Peyer's patch (tissue), 4 donors: Measurements from ENCODE around the gene LRRC17. TPM values are rescaled to one million over a fixed set of nuclear protein-coding genes. Genes with fewer than 3 reads are reported as not detected.

Source experiments
- DNase-seq, 3 donors: peaks; one replicate each; pipeline ENCODE4 v3.0.0-alpha.2; 2017 to 2019
- H3K27ac ChIP-seq, 4 donors: fragments of 200-600 bp; sonication (generic); one replicate each; pipeline ENCODE4 v1.5.1; 2016 to 2019
- H3K27me3 ChIP-seq, 2 donors: fragments of 200-600 bp; sonication (generic); one replicate each; pipeline ENCODE4 v1.5.1; 2019
- H3K36me3 ChIP-seq, 3 donors: fragments of 200-600 bp; sonication (generic); one replicate each; pipeline ENCODE4 v1.5.1; 2016 to 2019
- H3K4me1 ChIP-seq, 4 donors: fragments of 200-600 bp; sonication (generic); one replicate each; pipeline ENCODE4 v1.5.1; 2016 to 2019
- H3K4me3 ChIP-seq, 4 donors: fragments of 200-600 bp; sonication (generic); 1 replicate in 3 of 4; 2 replicates in 1 of 4; pipeline ENCODE4 v1.5.1; 2016 to 2019; ENCODE audit warnings: mild to moderate bottlenecking in 1 of 4
- H3K9me3 ChIP-seq, 4 donors: fragments of 200-600 bp; sonication (generic); one replicate each; pipeline ENCODE4 v1.5.1; 2016 to 2019; ENCODE audit warnings: mild to moderate bottlenecking in 1 of 4
- POLR2A ChIP-seq, 2 donors: fragments of 450-650 bp; IDR thresholded peaks; one replicate each; pipeline ENCODE4 v1.5.1; 2017; ENCODE audit warnings: antibody characterized with exemption in 2 of 2, mild to moderate bottlenecking in 2 of 2, moderate library complexity in 2 of 2
- total RNA-seq, 4 donors: library from RNA; depleted of rRNA; stranded (reverse); fragments of >200 nt; gene quantifications; one replicate each; pipeline ENCODE4 v1.1.0, GENCODE V29; 2016
- TF ChIP-seq, protein P1 (sequence below), 6 experiments: fragments of 450-650 bp in 4 of 6; fragments of 200-600 bp in 2 of 6; sonication (generic) in 1 of 6; IDR thresholded peaks; one replicate each; pipeline ENCODE4 v1.5.1; 2017 to 2019; ENCODE audit warnings: antibody characterized with exemption in 6 of 6, mild to moderate bottlenecking in 3 of 6, moderate library complexity in 1 of 6

LRRC17 gene
- total RNA-seq, 4 donors from 2014 or later, result 0.40 to 5.8 (median 2.1) TPM

- DNase-seq, result no peak
- Histone ChIP-seq H3K4me1 (peaks cover 0 to 5% (median 0%) of the 10 kb centered on the region in 4 donors), H3K27ac (no peak overlapping the region)
These were observed 20.0 kb upstream of the LRRC17 start for GRCh38 chr7:102892631-102893278.

GRCh38 chr7:102895602-102896001 is 17.2 kb upstream of the LRRC17 start:
- DNase-seq, result no peak
- Histone ChIP-seq H3K27ac (no peak overlapping the region), H3K4me3 (no peak overlapping the region), H3K4me1 (peaks cover 0 to 5% (median 0%) of the 10 kb centered on the region in 4 donors), H3K36me3 (no peaks in the 10 kb centered on the region), H3K27me3 (no peaks in the 10 kb centered on the region), H3K9me3 (no peaks in the 10 kb centered on the region)
- TF ChIP-seq POLR2A (IDR thresholded peaks at IDR 0.05), result no peak
- TF ChIP-seq, protein P1, sequence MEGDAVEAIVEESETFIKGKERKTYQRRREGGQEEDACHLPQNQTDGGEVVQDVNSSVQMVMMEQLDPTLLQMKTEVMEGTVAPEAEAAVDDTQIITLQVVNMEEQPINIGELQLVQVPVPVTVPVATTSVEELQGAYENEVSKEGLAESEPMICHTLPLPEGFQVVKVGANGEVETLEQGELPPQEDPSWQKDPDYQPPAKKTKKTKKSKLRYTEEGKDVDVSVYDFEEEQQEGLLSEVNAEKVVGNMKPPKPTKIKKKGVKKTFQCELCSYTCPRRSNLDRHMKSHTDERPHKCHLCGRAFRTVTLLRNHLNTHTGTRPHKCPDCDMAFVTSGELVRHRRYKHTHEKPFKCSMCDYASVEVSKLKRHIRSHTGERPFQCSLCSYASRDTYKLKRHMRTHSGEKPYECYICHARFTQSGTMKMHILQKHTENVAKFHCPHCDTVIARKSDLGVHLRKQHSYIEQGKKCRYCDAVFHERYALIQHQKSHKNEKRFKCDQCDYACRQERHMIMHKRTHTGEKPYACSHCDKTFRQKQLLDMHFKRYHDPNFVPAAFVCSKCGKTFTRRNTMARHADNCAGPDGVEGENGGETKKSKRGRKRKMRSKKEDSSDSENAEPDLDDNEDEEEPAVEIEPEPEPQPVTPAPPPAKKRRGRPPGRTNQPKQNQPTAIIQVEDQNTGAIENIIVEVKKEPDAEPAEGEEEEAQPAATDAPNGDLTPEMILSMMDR (IDR thresholded peaks at IDR 0.05), result no peak

More at GRCh38 chr7:102892631-102893278, 20.0 kb upstream of the LRRC17 start:
- Histone ChIP-seq H3K4me3 (no peak overlapping the region), H3K36me3 (no peaks in the 10 kb centered on the region), H3K27me3 (no peaks in the 10 kb centered on the region), H3K9me3 (no peaks in the 10 kb centered on the region)
- TF ChIP-seq, protein P1 (IDR thresholded peaks at IDR 0.05), result no peak
- no peak for TF ChIP-seq POLR2A (IDR thresholded peaks at IDR 0.05)

GRCh38 chr7:102896585-102896984 is 16.2 kb upstream of the LRRC17 start:
- no peak overlapping the region for H3K4me3 ChIP-seq
- DNase-seq, result no peak
- H3K9me3 ChIP-seq, result no peaks in the 10 kb centered on the region
- H3K27me3 ChIP-seq, result no peaks in the 10 kb centered on the region
- no peak overlapping the region for H3K27ac ChIP-seq
- no peaks in the 10 kb centered on the region for H3K36me3 ChIP-seq
- TF ChIP-seq, protein P1 (IDR thresholded peaks at IDR 0.05), result no peak
- no peak for TF ChIP-seq POLR2A (IDR thresholded peaks at IDR 0.05)
- peaks cover 0 to 5% (median 0%) of the 10 kb centered on the region in 4 donors for H3K4me1 ChIP-seq

DNA sequence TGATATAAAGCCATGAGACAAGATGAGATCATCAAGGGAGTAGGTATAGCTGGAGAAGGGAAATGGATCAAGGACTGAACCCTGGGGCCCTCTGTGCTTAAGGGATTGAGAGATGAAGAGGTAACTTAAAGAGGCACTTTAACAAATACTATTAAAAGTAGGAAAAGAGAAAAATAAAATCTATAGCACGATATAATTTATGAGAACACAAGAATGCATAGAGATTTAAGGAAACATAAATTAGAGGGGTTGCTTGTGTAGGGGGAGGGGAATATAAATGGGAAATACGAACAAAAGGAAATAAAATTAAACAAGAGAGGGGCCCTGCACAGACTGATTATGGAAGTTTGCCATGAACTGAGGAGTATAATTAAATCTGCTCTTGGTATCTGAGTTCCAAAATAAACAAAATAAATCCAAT is 15.6 kb upstream of the LRRC17 start:
- H3K9me3 ChIP-seq, result no peaks in the 10 kb centered on the region
- TF ChIP-seq POLR2A (IDR thresholded peaks at IDR 0.05), result no peak
- TF ChIP-seq, protein P1 (IDR thresholded peaks at IDR 0.05), result no peak
- H3K4me3 ChIP-seq, result no peak overlapping the region
- DNase-seq, result no peak
- H3K27ac ChIP-seq, result no peak overlapping the region
- H3K36me3 ChIP-seq, result no peaks in the 10 kb centered on the region
- no peaks in the 10 kb centered on the region for H3K27me3 ChIP-seq
- peaks cover 0 to 5% (median 0%) of the 10 kb centered on the region in 4 donors for H3K4me1 ChIP-seq

DNA sequence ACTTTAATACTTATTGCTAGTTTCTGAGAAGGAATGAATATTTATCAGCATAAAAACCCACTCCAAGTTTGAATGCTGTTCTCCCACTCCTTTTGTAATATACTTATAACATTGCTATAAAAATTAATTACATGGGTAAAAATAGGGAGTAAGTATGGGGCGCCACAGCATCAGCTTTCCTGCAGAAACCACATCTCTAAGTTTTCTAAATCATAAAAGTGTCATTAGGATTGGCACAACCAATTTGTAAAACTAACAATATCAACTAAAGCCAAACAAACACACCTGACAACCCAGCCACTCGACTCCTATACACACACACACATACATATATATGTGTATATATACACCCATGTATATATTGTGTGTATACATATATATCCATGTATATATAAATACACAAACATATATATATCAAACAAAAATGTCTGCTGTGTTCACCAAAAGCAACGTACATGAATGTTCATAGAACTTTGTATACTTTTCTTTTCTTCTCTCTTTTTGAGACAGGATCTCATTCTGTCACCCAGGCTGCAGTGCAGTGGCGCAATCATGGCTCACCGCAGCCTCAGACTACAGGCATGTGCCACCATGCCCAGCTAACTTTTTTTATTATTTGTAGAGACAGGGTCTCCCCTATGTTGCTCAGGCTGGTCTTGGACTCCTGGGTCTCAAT is 14.8 kb upstream of the LRRC17 start:
- DNase-seq, result no peak
- H3K27me3 ChIP-seq, result no peaks in the 10 kb centered on the region
- TF ChIP-seq, protein P1 (IDR thresholded peaks at IDR 0.05), result no peak
- no peak for TF ChIP-seq POLR2A (IDR thresholded peaks at IDR 0.05)
- H3K9me3 ChIP-seq, result no peaks in the 10 kb centered on the region
- no peak overlapping the region for H3K27ac ChIP-seq
- H3K36me3 ChIP-seq, result no peaks in the 10 kb centered on the region
- no peak overlapping the region for H3K4me3 ChIP-seq
- peaks cover 0 to 5% (median 0%) of the 10 kb centered on the region in 4 donors for H3K4me1 ChIP-seq
